Kidney (tissue), 14 donors: Measurements from ENCODE around the gene PKDREJ. TPM values are rescaled to one million over a fixed set of nuclear protein-coding genes. Genes with fewer than 3 reads are reported as not detected.

ENCODE experiments used
- DNase-seq, 5 donors: peaks; one replicate each; pipeline ENCODE4 v3.0.0-alpha.2; 2013 to 2020
- FAIRE-seq: peaks from 2 replicates; lab custom pipeline; 2012; peaks lifted over from hg19 to GRCh38; lab: Jason Lieb, UNC
- H3K27ac ChIP-seq, 2 donors: one replicate each; pipeline ENCODE4 v1.7.0; 2013; ENCODE audit warnings: low read depth in 2 of 2, low read length in 2 of 2, inconsistent platforms in 1 of 2
- H3K27me3 ChIP-seq: one replicate; pipeline ENCODE4 v1.7.1; 2013; ENCODE audit warnings: low read length, inconsistent platforms; ENCODE audit not compliant: control insufficient read depth, insufficient read depth
- H3K36me3 ChIP-seq, 3 donors: one replicate each; pipeline versions ENCODE4 v1.7.0 to v1.7.1; 2013; ENCODE audit warnings: low read length in 3 of 3, control low read depth in 1 of 3, inconsistent platforms in 1 of 3; ENCODE audit not compliant: insufficient read depth in 3 of 3, control insufficient read depth in 2 of 3
- H3K4me1 ChIP-seq, 3 donors: one replicate each; pipeline versions ENCODE4 v1.7.0 to v1.7.1; 2013; ENCODE audit warnings: low read length in 3 of 3, inconsistent platforms in 1 of 3, low read depth in 1 of 3; ENCODE audit not compliant: control insufficient read depth in 2 of 3, insufficient read depth in 2 of 3
- H3K4me3 ChIP-seq, 3 donors: one replicate each; pipeline versions ENCODE4 v1.7.0 to v1.8.1; 2013; ENCODE audit warnings: low read length in 3 of 3, control low read depth in 1 of 3, inconsistent platforms in 1 of 3
- H3K9ac ChIP-seq, 3 donors: one replicate each; pipeline versions ENCODE4 v1.7.0 to v1.7.1; 2013; ENCODE audit warnings: low read length in 3 of 3, control low read depth in 1 of 3, inconsistent platforms in 1 of 3
- H3K9me3 ChIP-seq, 3 donors: one replicate each; pipeline versions ENCODE4 v1.7.0 to v1.7.1; 2013; ENCODE audit warnings: low read length in 3 of 3, control low read depth in 1 of 3, inconsistent platforms in 1 of 3; ENCODE audit not compliant: control insufficient read depth in 2 of 3, insufficient read depth in 1 of 3
- CTCF ChIP-seq: IDR thresholded peaks from 3 replicates; pipeline ENCODE4 v1.5.1; 2012; ENCODE audit warnings: mild to moderate bottlenecking, moderate library complexity, borderline replicate concordance; ENCODE audit not compliant: insufficient read depth; ENCODE audit errors: extremely low read depth
- intact Hi-C: fragments of 100-400 bp; cut with DNase I; formaldehyde crosslinking; loops from one replicate; pipeline ENCODE4 v1.11.1; 2022
- polyA plus RNA-seq: library from polyadenylated mRNA; stranded (reverse); fragments of 350-450 nt; fragmentation: Illumina TruSeq; extraction: RNeasy Lipid Tissue Mini Kit (QIAGEN cat#74804); gene quantifications from one replicate; pipeline ENCODE4 v1.2.3, GENCODE V29; 2014; ENCODE audit warnings: low read depth, low replicate concordance; ENCODE audit not compliant: insufficient read depth
- total RNA-seq: library from RNA; stranded (reverse); fragmentation: NEBNext Ultra II Directional; extraction: Animal tissue kit (Norgen Biotek cat#: 25700); gene quantifications from one replicate; pipeline ENCODE4 v1.2.1, GENCODE V29; 2021
- donor health status: control.
- donor health status: control.
- donor health status: control.
- donor health status: control.
- donor health status: control.
- donor health status: DM: yes; HTN: yes; CAD: no.
- donor health status: Normal renal cell carcinoma (clear cell type).

The PKDREJ gene
- total and polyA plus RNA-seq, 2 donors from 2014 or later = 0.06 to 0.15 TPM

- no peak overlapping the region for H3K27ac ChIP-seq
- no peaks in the 10 kb centered on the region for H3K9me3 ChIP-seq
- H3K27me3 ChIP-seq = peaks cover 2% of the 10 kb centered on the region
- H3K36me3 ChIP-seq = no peaks in the 10 kb centered on the region
- H3K4me3 ChIP-seq = no peak overlapping the region
- TF ChIP-seq CTCF = no peak
- no peak for DNase-seq
- no peaks in the 10 kb centered on the region for H3K4me1 ChIP-seq
- intact Hi-C loops = no loop called here
- FAIRE-seq = no peak
- no peak overlapping the region for H3K9ac ChIP-seq
Observed at GRCh38 chr22:46260038-46260437, 3.1 kb downstream of the PKDREJ start.

- Histone ChIP-seq H3K4me3 (no peak overlapping the region), H3K36me3 (no peaks in the 10 kb centered on the region), H3K27me3 (peaks cover 2% of the 10 kb centered on the region), H3K27ac (no peak overlapping the region), H3K9me3 (no peaks in the 10 kb centered on the region), H3K9ac (no peak overlapping the region), H3K4me1 (no peaks in the 10 kb centered on the region)
- no peak for TF ChIP-seq CTCF
- no peak for FAIRE-seq
- DNase-seq = no peak
- intact Hi-C loops = no loop called here
Observed at GRCh38 chr22:46259374-46259773, 3.8 kb downstream of the PKDREJ start.

GRCh38 chr22:46256358-46256958 lies 6.7 kb downstream of the PKDREJ start:
- Histone ChIP-seq H3K27me3 (no peaks in the 10 kb centered on the region), H3K4me1 (no peaks in the 10 kb centered on the region), H3K9ac (no peak overlapping the region), H3K36me3 (no peaks in the 10 kb centered on the region), H3K9me3 (no peaks in the 10 kb centered on the region), H3K4me3 (no peak overlapping the region), H3K27ac (no peak overlapping the region)
- no peak for TF ChIP-seq CTCF
- FAIRE-seq (no peak), DNase-seq (no peak)
- intact Hi-C loops = no loop called here
